Stimulated activated CD8-positive, alpha-beta memory T cell treated with anti-CD3 and anti-CD28 coated beads, Interleukin-15, amount 100 ng/mL, for 4 hours (primary cell): ENCODE measurements around the gene LSM14B.

Source experiments
- DNase-seq, 2 donors: peaks; one replicate each; pipeline ENCODE4 v3.0.0-alpha.2; 2020; ENCODE audit warnings: low read depth in 2 of 2

The LSM14B gene

GRCh38 chr20:62162765-62163484 lies 40.6 kb downstream of the LSM14B start:
- DNase-seq: no peak

GRCh38 chr20:62163485-62163865 lies 41.2 kb downstream of the LSM14B start:
- DNase-seq: no peak

- no peak for DNase-seq
Observed at GRCh38 chr20:62163986-62164762, 41.9 kb downstream of the LSM14B start.

GRCh38 chr20:62164879-62165761 lies 42.8 kb downstream of the LSM14B start:
- no peak for DNase-seq

GRCh38 chr20:62165762-62166399 lies 43.6 kb downstream of the LSM14B start:
- no peak for DNase-seq

GRCh38 chr20:62167474-62167873 lies 45.2 kb downstream of the LSM14B start:
- no peak for DNase-seq

- no peak for DNase-seq
Observed at GRCh38 chr20:62168061-62168460, 45.8 kb downstream of the LSM14B start.

GRCh38 chr20:62168890-62169435 lies 46.7 kb downstream of the LSM14B start:
- no peak for DNase-seq

GRCh38 chr20:62170536-62170935 lies 48.3 kb downstream of the LSM14B start:
- no peak for DNase-seq

GRCh38 chr20:62171245-62171644 lies 49.0 kb downstream of the LSM14B start:
- DNase-seq: no peak

- no peak for DNase-seq
Observed at GRCh38 chr20:62172666-62173065, 50.4 kb downstream of the LSM14B start.

GRCh38 chr20:62174021-62174804 lies 51.9 kb downstream of the LSM14B start:
- DNase-seq: no peak

- DNase-seq: no peak
Observed at GRCh38 chr20:62174870-62175624, 52.8 kb downstream of the LSM14B start.

- no peak for DNase-seq
Observed at GRCh38 chr20:62175711-62176110, 53.4 kb downstream of the LSM14B start.

GRCh38 chr20:62176866-62177265 lies 54.6 kb downstream of the LSM14B start:
- no peak for DNase-seq

- DNase-seq: no peak
Observed at GRCh38 chr20:62177307-62177706, 55.0 kb downstream of the LSM14B start.

- no peak for DNase-seq
Observed at GRCh38 chr20:62178316-62179161, 56.3 kb downstream of the LSM14B start.

- DNase-seq: no peak
Observed at GRCh38 chr20:62179162-62179504, 56.9 kb downstream of the LSM14B start.

GRCh38 chr20:62181808-62182207 lies 59.5 kb downstream of the LSM14B start:
- DNase-seq: no peak
